CD4-positive, alpha-beta T cell treated with Interleukin-6 at 100 ng/mL for 8 hours (primary cell): ENCODE measurements around the gene OLFM4.

Experiments
- DNase-seq: peaks from one replicate; pipeline ENCODE4 v3.0.0-alpha.2; 2020; ENCODE audit warnings: mixed read lengths, low spot score

OLFM4 gene

GRCh38 chr13:53014495-53015443, 13.8 kb upstream of the OLFM4 start:
- no peak for DNase-seq

- no peak for DNase-seq
Measured at GRCh38 chr13:53015971-53016370, 12.6 kb upstream of the OLFM4 start.

- no peak for DNase-seq
Measured at GRCh38 chr13:53017433-53017970, 11.1 kb upstream of the OLFM4 start.

GRCh38 chr13:53018690-53019647, 9.6 kb upstream of the OLFM4 start:
- no peak for DNase-seq

GRCh38 chr13:53020764-53021335, 7.8 kb upstream of the OLFM4 start:
- DNase-seq = no peak

GRCh38 chr13:53023246-53023645, 5.4 kb upstream of the OLFM4 start:
- DNase-seq = no peak

- DNase-seq = no peak
Measured at GRCh38 chr13:53028063-53028462, 550 bp upstream of the OLFM4 start.

- no peak for DNase-seq
Measured at GRCh38 chr13:53032849-53033248, 4.2 kb downstream of the OLFM4 start.

- DNase-seq = no peak
Measured at GRCh38 chr13:53038993-53039392, 10.4 kb downstream of the OLFM4 start.

GRCh38 chr13:53041968-53042516, 13.4 kb downstream of the OLFM4 start:
- DNase-seq = no peak

GRCh38 chr13:53042877-53043276, 14.3 kb downstream of the OLFM4 start:
- no peak for DNase-seq

GRCh38 chr13:53043398-53043797, 14.8 kb downstream of the OLFM4 start:
- no peak for DNase-seq

GRCh38 chr13:53045189-53045588, 16.6 kb downstream of the OLFM4 start:
- no peak for DNase-seq

GRCh38 chr13:53048880-53049279, 20.3 kb downstream of the OLFM4 start:
- no peak for DNase-seq

GRCh38 chr13:53050151-53050550, 21.5 kb downstream of the OLFM4 start:
- no peak for DNase-seq

GRCh38 chr13:53052675-53053074, 24.1 kb downstream of the OLFM4 start:
- DNase-seq = no peak

- no peak for DNase-seq
Measured at GRCh38 chr13:53054569-53054968, 26.0 kb downstream of the OLFM4 start.

- no peak for DNase-seq
Measured at GRCh38 chr13:53058065-53058679, 29.6 kb downstream of the OLFM4 start.

- DNase-seq = no peak
Measured at GRCh38 chr13:53060840-53061490, 32.4 kb downstream of the OLFM4 start.

- no peak for DNase-seq
Measured at GRCh38 chr13:53064731-53065130, 36.1 kb downstream of the OLFM4 start.

GRCh38 chr13:53066411-53066810, 37.8 kb downstream of the OLFM4 start:
- DNase-seq = no peak
